HEK293 (cell line): ENCODE results near the gene DES.
A peak's percentile ranks its signal among the peaks of the same experiment; 100 is the strongest.

Experiments
- CTCF ChIA-PET: fragments of 350-600 bp; formaldehyde crosslinking; extraction: SDS; loops from one replicate; lab custom pipeline; 2021; ENCODE audit warnings: antibody characterized with exemption; lab: Yijun Ruan, JAX
- POLR2A ChIA-PET: fragments of 300-600 bp; formaldehyde crosslinking; extraction: SDS; loops from one replicate; lab custom pipeline; 2020; ENCODE audit warnings: antibody characterized with exemption, inconsistent platforms; lab: Yijun Ruan, JAX
- H3K27ac ChIP-seq: fragments of 200-500 bp; sonication (Bioruptor generic); 2 replicates; pipeline ENCODE4 v1.5.1; 2014; ENCODE audit warnings: low read depth, low read length, control low read depth, inconsistent platforms; ENCODE audit errors: extremely low read depth
- H3K36me3 ChIP-seq, 2 experiments: fragments of 200-500 bp in 1 of 2; sonication (Bioruptor generic) in 1 of 2; 1 replicate in 1 of 2; 2 replicates in 1 of 2; pipeline ENCODE4 v1.5.1; 2014 to 2017; ENCODE audit warnings: inconsistent platforms in 2 of 2, low read length in 2 of 2; ENCODE audit not compliant: control insufficient read depth in 2 of 2, insufficient read depth in 1 of 2
- H3K4me1 ChIP-seq: fragments of 200-500 bp; sonication (Bioruptor generic); 2 replicates; pipeline ENCODE4 v1.5.1; 2014; ENCODE audit warnings: mild to moderate bottlenecking, low read length, inconsistent platforms; ENCODE audit not compliant: control insufficient read depth, insufficient read depth
- H3K4me3 ChIP-seq: 2 replicates; pipeline ENCODE4 v1.5.1; 2011; ENCODE audit warnings: low read depth, mild to moderate bottlenecking, control low read depth, low read length, moderate library complexity
- H3K9me3 ChIP-seq: fragments of 200-500 bp; sonication (Bioruptor generic); 2 replicates; pipeline ENCODE4 v1.5.1; 2014; ENCODE audit warnings: low read depth, low read length, inconsistent platforms; ENCODE audit not compliant: control insufficient read depth, insufficient read depth
- EGR2 ChIP-seq: fragments of 450-650 bp; formaldehyde crosslinking; IDR thresholded peaks from 2 replicates; pipeline ENCODE4 v1.5.1; 2016; ENCODE audit warnings: low read depth, missing biosample characterization, missing genetic modification characterization
- HOXD13 ChIP-seq: sonication (generic); formaldehyde crosslinking; IDR thresholded peaks from 2 replicates; pipeline ENCODE4 v1.8.0; 2022; ENCODE audit warnings: missing genetic modification reagents, borderline replicate concordance
- KLF16 ChIP-seq: fragments of 450-650 bp; formaldehyde crosslinking; IDR thresholded peaks from 2 replicates; pipeline ENCODE4 v1.5.1; 2017; ENCODE audit warnings: missing biosample characterization, missing genetic modification characterization
- KLF8 ChIP-seq: fragments of 450-650 bp; formaldehyde crosslinking; IDR thresholded peaks from 2 replicates; pipeline ENCODE4 v1.5.1; 2016; ENCODE audit warnings: missing biosample characterization, missing genetic modification characterization
- PRDM2 ChIP-seq: fragments of 450-650 bp; formaldehyde crosslinking; IDR thresholded peaks from 2 replicates; pipeline ENCODE4 v1.5.1; 2016; ENCODE audit warnings: missing biosample characterization, missing genetic modification characterization, borderline replicate concordance
- SCRT1 ChIP-seq: fragments of 450-650 bp; formaldehyde crosslinking; IDR thresholded peaks from 2 replicates; pipeline ENCODE4 v1.5.1; 2016; ENCODE audit warnings: missing biosample characterization, missing genetic modification characterization, borderline replicate concordance
- SETDB1 ChIP-seq: IDR thresholded peaks from one replicate; pipeline ENCODE4 v1.6.1; 2017; ENCODE audit warnings: mild to moderate bottlenecking, low read length, moderate library complexity, mixed read lengths; ENCODE audit not compliant: insufficient read length
- ZFHX2 ChIP-seq: fragments of 450-650 bp; formaldehyde crosslinking; conservative IDR thresholded peaks from 2 replicates; pipeline ENCODE4 v1.5.1; 2016; ENCODE audit warnings: missing biosample characterization, missing genetic modification characterization
- ZIC2 ChIP-seq: fragments of 450-650 bp; formaldehyde crosslinking; IDR thresholded peaks from 2 replicates; pipeline ENCODE4 v1.5.1; 2016; ENCODE audit warnings: missing biosample characterization, missing genetic modification characterization
- ZNF274 ChIP-seq, 2 experiments: fragments of 200-500 bp in 1 of 2; fragments of 450-650 bp in 1 of 2; sonication (Bioruptor generic) in 1 of 2; formaldehyde crosslinking in 1 of 2; IDR thresholded peaks; 2 replicates each; pipeline versions ENCODE4 v1.5.1 to v1.6.1; 2014 to 2016; ENCODE audit warnings: borderline replicate concordance in 1 of 2, inconsistent platforms in 1 of 2, low read length in 1 of 2, missing biosample characterization in 1 of 2, missing genetic modification characterization in 1 of 2
- ZNF302 ChIP-seq: fragments of 450-650 bp; formaldehyde crosslinking; IDR thresholded peaks from 2 replicates; pipeline ENCODE4 v1.5.1; 2016; ENCODE audit warnings: missing biosample characterization, missing genetic modification characterization, low read depth
- ZNF341 ChIP-seq: fragments of 450-650 bp; formaldehyde crosslinking; IDR thresholded peaks from 2 replicates; pipeline ENCODE4; 2016; ENCODE audit warnings: low read depth, missing biosample characterization, missing genetic modification characterization
- ZNF426 ChIP-seq: fragments of 450-650 bp; formaldehyde crosslinking; IDR thresholded peaks from 2 replicates; pipeline ENCODE4 v1.5.1; 2017; ENCODE audit warnings: missing biosample characterization, missing genetic modification characterization, mild to moderate bottlenecking, inconsistent platforms, moderate library complexity
- ZNF561 ChIP-seq: fragments of 450-650 bp; IDR thresholded peaks from 2 replicates; pipeline ENCODE4 v1.5.1; 2018; ENCODE audit warnings: missing biosample characterization, missing genetic modification characterization, borderline replicate concordance
- ZNF610 ChIP-seq: fragments of 450-650 bp; formaldehyde crosslinking; IDR thresholded peaks from 2 replicates; pipeline ENCODE4 v1.5.1; 2016; ENCODE audit warnings: missing biosample characterization, missing genetic modification characterization, borderline replicate concordance
- ZNF624 ChIP-seq: fragments of 450-650 bp; formaldehyde crosslinking; IDR thresholded peaks from 2 replicates; pipeline ENCODE4 v1.5.1; 2017; ENCODE audit warnings: missing biosample characterization, missing genetic modification characterization
- ZNF670 ChIP-seq: fragments of 450-650 bp; formaldehyde crosslinking; IDR thresholded peaks from 2 replicates; pipeline ENCODE4 v1.5.1; 2016; ENCODE audit warnings: missing biosample characterization, missing genetic modification characterization, low read depth
- ZNF747 ChIP-seq: fragments of 450-650 bp; formaldehyde crosslinking; IDR thresholded peaks from 2 replicates; pipeline ENCODE4 v1.5.1; 2016; ENCODE audit warnings: missing biosample characterization, missing genetic modification characterization
- ZNF768 ChIP-seq: fragments of 450-650 bp; formaldehyde crosslinking; IDR thresholded peaks from 2 replicates; pipeline ENCODE4 v1.5.1; 2018; ENCODE audit warnings: missing biosample characterization, mild to moderate bottlenecking, missing genetic modification characterization
- ZSCAN30 ChIP-seq: fragments of 450-650 bp; IDR thresholded peaks from 2 replicates; pipeline ENCODE4 v1.5.1; 2018; ENCODE audit warnings: missing biosample characterization, mild to moderate bottlenecking, missing genetic modification characterization, moderate library complexity
- ZXDB ChIP-seq: fragments of 450-650 bp; formaldehyde crosslinking; IDR thresholded peaks from 2 replicates; pipeline ENCODE4 v1.5.1; 2016; ENCODE audit warnings: missing biosample characterization, missing genetic modification characterization

Gene DES

GRCh38 chr2:219416938-219417337 lies 1.2 kb upstream of the DES start:
- Histone ChIP-seq H3K36me3 (no peaks in the 10 kb centered on the region), H3K4me1 (no peaks in the 10 kb centered on the region), H3K9me3 (no peaks in the 10 kb centered on the region), H3K27ac (no peak overlapping the region), H3K4me3 (no peak overlapping the region)
- POLR2A ChIA-PET = interaction anchor here (0.5 kb wide), 1 partner anchor 9 kb away, joined by 6 read pairs; no protein-coding TSS in a partner anchor
- CTCF ChIA-PET = interaction anchor here (0.5 to 2.0 kb wide), 5 partner anchors 13 to 240 kb away, joined by 3 to 8 read pairs (median 3); partner anchors contain the start of gene CNPPD1
- TF ChIP-seq ZXDB (no peak), ZNF747 (tag by site-specific recombination) (no peak), ZNF302 (tag by site-specific recombination) (no peak), SCRT1 (no peak), KLF16 (tag by site-specific recombination) (no peak), ZIC2 (tag by site-specific recombination) (no peak), ZNF768 (tag by site-specific recombination) (no peak), ZNF670 (no peak), ZNF624 (tag by site-specific recombination) (no peak), HOXD13 (CRISPR knock-in tag) (no peak), ZSCAN30 (tag by site-specific recombination) (no peak), ZNF426 (tag by site-specific recombination) (no peak), SETDB1 (no peak), KLF8 (tag by site-specific recombination) (no peak), PRDM2 (tag by site-specific recombination) (no peak), ZNF274 (IDR thresholded peaks at IDR 0.05; ENCODE audit: low read length) (no peak), ZNF274 (tag by site-specific recombination; IDR thresholded peaks at IDR 0.05; ENCODE audit: borderline replicate concordance) (no peak)

DNA sequence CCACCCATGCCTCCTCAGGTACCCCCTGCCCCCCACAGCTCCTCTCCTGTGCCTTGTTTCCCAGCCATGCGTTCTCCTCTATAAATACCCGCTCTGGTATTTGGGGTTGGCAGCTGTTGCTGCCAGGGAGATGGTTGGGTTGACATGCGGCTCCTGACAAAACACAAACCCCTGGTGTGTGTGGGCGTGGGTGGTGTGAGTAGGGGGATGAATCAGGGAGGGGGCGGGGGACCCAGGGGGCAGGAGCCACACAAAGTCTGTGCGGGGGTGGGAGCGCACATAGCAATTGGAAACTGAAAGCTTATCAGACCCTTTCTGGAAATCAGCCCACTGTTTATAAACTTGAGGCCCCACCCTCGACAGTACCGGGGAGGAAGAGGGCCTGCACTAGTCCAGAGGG lies 803 bp upstream of the DES start:
- Histone ChIP-seq H3K27ac (no peak overlapping the region), H3K4me3 (no peak overlapping the region), H3K36me3 (no peaks in the 10 kb centered on the region), H3K9me3 (no peaks in the 10 kb centered on the region), H3K4me1 (no peaks in the 10 kb centered on the region)
- POLR2A ChIA-PET = no interaction called here
- CTCF ChIA-PET = interaction anchor here (1.2 to 2.0 kb wide), 3 partner anchors 13 to 113 kb away, joined by 3 to 8 read pairs (median 5); no protein-coding TSS in a partner anchor
- no peak for TF ChIP-seq ZNF341 (tag by site-specific recombination)
- peak; percentile 84 for TF ChIP-seq ZFHX2 (tag by site-specific recombination)
- TF ChIP-seq ZNF561 (tag by site-specific recombination) = no peak
- no peak for TF ChIP-seq ZNF610 (tag by site-specific recombination)
- TF ChIP-seq EGR2 (tag by site-specific recombination) = peak; percentile 76
